HL-60 (cell line): ENCODE measurements around the gene TGFBR1.

Source experiments
- DNase-seq, 2 experiments: peaks; one replicate each; pipeline ENCODE4 v3.0.0-alpha.2; 2010 to 2020; ENCODE audit warnings: low read depth in 1 of 2, low spot score in 1 of 2
- H3K27ac ChIP-seq: fragments of 250-450 bp; sonication (Bioruptor Pico); replicated peaks from 2 replicates; pipeline ENCODE4 v1.5.1; 2020; ENCODE audit warnings: mild to moderate bottlenecking, moderate library complexity
- H3K27me3 ChIP-seq: fragments of 250-450 bp; sonication (Bioruptor Pico); 2 replicates; pipeline ENCODE4 v1.5.1; 2021; ENCODE audit warnings: mild to moderate bottlenecking, moderate library complexity; ENCODE audit not compliant: insufficient read depth, poor library complexity, severe bottlenecking
- H3K4me3 ChIP-seq: replicated peaks from 2 replicates; pipeline ENCODE4 v1.5.1; 2011; ENCODE audit warnings: mild to moderate bottlenecking, control low read depth, low read length; ENCODE audit not compliant: insufficient read depth
- GABPA ChIP-seq: IDR thresholded peaks from 2 replicates; pipeline ENCODE4 v1.6.1; 2012; ENCODE audit warnings: low read depth
- POLR2AphosphoS5 ChIP-seq: IDR thresholded peaks from 2 replicates; pipeline ENCODE4 v1.6.1; 2012; ENCODE audit warnings: low read depth
- SPI1 ChIP-seq: IDR thresholded peaks from 2 replicates; pipeline ENCODE4 v1.6.1; 2012; ENCODE audit warnings: low read depth, mild to moderate bottlenecking, borderline replicate concordance
- TF ChIP-seq, protein P1 (sequence below): IDR thresholded peaks from 2 replicates; pipeline ENCODE4 v1.6.1; 2012; ENCODE audit warnings: low read depth; ENCODE audit not compliant: insufficient replicate concordance
- TF ChIP-seq, protein P2 (sequence below): IDR thresholded peaks from one replicate; pipeline ENCODE4 v1.5.1; 2011; ENCODE audit warnings: low read length, control low read depth, inconsistent platforms; ENCODE audit not compliant: insufficient read depth

TGFBR1 gene

DNA sequence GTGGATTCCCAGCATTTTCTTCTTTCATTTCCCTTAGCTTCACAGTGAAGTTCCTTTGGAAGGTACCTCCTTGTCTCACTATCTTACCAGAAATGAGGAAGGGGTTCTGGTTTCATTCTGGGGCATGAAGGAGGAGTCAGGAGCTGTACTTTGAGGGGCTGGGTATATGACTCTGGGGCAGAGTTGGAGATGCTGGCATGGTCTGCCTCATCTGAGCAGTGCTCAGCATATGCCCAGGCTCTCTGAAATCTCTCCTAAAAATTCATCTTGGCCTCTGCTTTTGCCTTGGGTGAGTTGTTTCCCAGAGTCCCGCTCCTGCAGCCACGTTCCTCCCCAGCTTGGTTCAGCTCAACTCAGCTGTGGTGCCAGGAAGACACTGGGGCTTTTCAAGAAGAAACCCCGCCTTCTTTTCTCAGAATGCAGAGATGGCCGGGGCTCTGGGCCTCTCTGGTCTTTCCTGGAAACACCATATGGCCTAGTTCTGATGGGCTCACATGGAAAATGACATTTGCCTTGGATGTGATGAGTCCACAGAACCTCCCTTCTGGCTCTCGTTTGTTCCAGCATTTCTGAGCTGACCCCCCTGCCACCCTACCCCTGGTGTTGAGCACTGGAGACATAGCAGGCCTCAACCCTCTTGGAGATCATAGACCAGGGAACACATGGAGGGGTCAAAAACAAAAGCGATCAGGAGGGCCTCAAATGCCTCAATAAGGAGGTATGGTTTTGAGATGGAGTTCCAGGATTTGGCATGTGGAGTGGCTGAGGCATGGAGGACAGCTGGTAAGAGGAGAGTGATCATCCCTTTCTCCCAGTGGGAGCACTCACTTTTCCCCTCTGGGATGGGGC, 12.0 kb upstream of the TGFBR1 start:
- DNase-seq = no peak
- Histone ChIP-seq H3K4me3 (no peak overlapping the region), H3K27ac (no peak overlapping the region), H3K27me3 (no peaks in the 10 kb centered on the region)
- TF ChIP-seq, protein P1, sequence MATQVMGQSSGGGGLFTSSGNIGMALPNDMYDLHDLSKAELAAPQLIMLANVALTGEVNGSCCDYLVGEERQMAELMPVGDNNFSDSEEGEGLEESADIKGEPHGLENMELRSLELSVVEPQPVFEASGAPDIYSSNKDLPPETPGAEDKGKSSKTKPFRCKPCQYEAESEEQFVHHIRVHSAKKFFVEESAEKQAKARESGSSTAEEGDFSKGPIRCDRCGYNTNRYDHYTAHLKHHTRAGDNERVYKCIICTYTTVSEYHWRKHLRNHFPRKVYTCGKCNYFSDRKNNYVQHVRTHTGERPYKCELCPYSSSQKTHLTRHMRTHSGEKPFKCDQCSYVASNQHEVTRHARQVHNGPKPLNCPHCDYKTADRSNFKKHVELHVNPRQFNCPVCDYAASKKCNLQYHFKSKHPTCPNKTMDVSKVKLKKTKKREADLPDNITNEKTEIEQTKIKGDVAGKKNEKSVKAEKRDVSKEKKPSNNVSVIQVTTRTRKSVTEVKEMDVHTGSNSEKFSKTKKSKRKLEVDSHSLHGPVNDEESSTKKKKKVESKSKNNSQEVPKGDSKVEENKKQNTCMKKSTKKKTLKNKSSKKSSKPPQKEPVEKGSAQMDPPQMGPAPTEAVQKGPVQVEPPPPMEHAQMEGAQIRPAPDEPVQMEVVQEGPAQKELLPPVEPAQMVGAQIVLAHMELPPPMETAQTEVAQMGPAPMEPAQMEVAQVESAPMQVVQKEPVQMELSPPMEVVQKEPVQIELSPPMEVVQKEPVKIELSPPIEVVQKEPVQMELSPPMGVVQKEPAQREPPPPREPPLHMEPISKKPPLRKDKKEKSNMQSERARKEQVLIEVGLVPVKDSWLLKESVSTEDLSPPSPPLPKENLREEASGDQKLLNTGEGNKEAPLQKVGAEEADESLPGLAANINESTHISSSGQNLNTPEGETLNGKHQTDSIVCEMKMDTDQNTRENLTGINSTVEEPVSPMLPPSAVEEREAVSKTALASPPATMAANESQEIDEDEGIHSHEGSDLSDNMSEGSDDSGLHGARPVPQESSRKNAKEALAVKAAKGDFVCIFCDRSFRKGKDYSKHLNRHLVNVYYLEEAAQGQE = no peak
- TF ChIP-seq SPI1 = no peak
- no peak for TF ChIP-seq GABPA
- TF ChIP-seq, protein P2, sequence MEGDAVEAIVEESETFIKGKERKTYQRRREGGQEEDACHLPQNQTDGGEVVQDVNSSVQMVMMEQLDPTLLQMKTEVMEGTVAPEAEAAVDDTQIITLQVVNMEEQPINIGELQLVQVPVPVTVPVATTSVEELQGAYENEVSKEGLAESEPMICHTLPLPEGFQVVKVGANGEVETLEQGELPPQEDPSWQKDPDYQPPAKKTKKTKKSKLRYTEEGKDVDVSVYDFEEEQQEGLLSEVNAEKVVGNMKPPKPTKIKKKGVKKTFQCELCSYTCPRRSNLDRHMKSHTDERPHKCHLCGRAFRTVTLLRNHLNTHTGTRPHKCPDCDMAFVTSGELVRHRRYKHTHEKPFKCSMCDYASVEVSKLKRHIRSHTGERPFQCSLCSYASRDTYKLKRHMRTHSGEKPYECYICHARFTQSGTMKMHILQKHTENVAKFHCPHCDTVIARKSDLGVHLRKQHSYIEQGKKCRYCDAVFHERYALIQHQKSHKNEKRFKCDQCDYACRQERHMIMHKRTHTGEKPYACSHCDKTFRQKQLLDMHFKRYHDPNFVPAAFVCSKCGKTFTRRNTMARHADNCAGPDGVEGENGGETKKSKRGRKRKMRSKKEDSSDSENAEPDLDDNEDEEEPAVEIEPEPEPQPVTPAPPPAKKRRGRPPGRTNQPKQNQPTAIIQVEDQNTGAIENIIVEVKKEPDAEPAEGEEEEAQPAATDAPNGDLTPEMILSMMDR = no peak
- no peak for TF ChIP-seq POLR2AphosphoS5

DNA sequence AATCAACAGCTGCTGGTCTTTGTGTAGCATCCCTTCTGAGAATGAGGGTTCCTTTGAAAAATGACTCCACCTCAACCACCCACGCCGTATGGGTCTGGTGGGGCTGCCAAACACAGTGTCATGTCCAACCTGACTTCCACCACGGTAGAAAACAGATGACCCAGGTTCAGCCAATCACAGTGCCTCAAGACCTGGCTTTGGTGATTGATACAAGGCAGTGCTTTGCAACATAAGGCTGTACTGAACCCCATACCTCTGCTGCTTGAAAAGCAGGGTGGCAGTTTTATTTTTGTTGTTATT, 11.5 kb upstream of the TGFBR1 start:
- no peak for DNase-seq
- Histone ChIP-seq H3K27ac (no peak overlapping the region), H3K4me3 (no peak overlapping the region), H3K27me3 (no peaks in the 10 kb centered on the region)
- TF ChIP-seq, protein P1 = no peak
- TF ChIP-seq POLR2AphosphoS5 = no peak
- no peak for TF ChIP-seq GABPA
- TF ChIP-seq SPI1 = no peak
- TF ChIP-seq, protein P2 = no peak

DNA sequence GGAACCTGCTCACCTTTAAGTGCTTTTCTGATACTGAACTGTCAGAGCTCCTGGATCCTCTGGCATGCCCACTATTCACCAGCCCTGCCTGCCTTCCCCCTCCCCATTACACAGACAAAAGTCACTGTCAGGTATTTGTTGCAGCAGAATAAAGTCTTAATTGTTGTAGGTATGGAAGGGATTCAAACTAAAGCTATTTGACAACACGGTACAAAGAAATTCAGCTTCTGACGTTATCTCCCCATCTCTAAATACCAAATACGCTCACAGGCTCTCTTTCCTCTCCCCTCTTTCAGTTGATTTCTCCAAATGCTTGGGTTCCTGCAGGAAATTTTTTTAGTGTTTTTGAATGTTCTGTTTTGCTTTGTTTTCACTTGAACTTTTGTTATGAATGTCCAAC, 9.3 kb upstream of the TGFBR1 start:
- Histone ChIP-seq H3K4me3 (no peak overlapping the region), H3K27ac (no peak overlapping the region), H3K27me3 (no peaks in the 10 kb centered on the region)
- DNase-seq = no peak
- TF ChIP-seq SPI1 (no peak), GABPA (no peak), POLR2AphosphoS5 (no peak)
- TF ChIP-seq, protein P2 = no peak
- TF ChIP-seq, protein P1 = no peak
